PC-3 (cell line): ENCODE measurements around the gene LMO7. TPM values are rescaled to one million over a fixed set of nuclear protein-coding genes. Genes with fewer than 3 reads are reported as not detected.

Source experiments
- ATAC-seq: fragments of 200-7000 bp; cut with Tn5 transposase; 2 replicates; pipeline ENCODE4 v1.9.1; 2020; ENCODE audit warnings: mild to moderate bottlenecking, moderate library complexity
- BruUV-seq: library from RNA; stranded (reverse); fragments of 400-500 nt; replicated peaks from 2 replicates; lab custom pipeline; 2021; lab: Mats Ljungman, UMichigan
- CTCF ChIA-PET: fragments of 300-600 bp; sonication (Branson Sonifier 250); formaldehyde crosslinking; loops from one replicate; lab custom pipeline; 2022; ENCODE audit warnings: antibody characterized with exemption; lab: Charles Lee
- POLR2A ChIA-PET: fragments of 300-600 bp; sonication (Branson Sonifier 250); formaldehyde crosslinking; loops from one replicate; lab custom pipeline; 2022; ENCODE audit warnings: antibody characterized with exemption; ENCODE audit not compliant: unreplicated experiment; lab: Charles Lee
- DNase-seq: peaks from one replicate; pipeline ENCODE4 v3.0.0-alpha.2; 2015
- H2AFZ ChIP-seq: fragments of 300-600 bp; sonication (generic); 2 replicates; pipeline ENCODE4 v1.6.0; 2016; ENCODE audit warnings: antibody characterized with exemption, low read length
- H3F3A ChIP-seq: fragments of 300-600 bp; sonication (generic); one replicate; pipeline ENCODE4 v1.6.0; 2017; ENCODE audit warnings: antibody characterized with exemption, low read length, control low read depth, mild to moderate bottlenecking; ENCODE audit not compliant: unreplicated experiment
- H3K27ac ChIP-seq: fragments of 300-600 bp; sonication (generic); 2 replicates; pipeline ENCODE4 v1.5.1; 2016; ENCODE audit warnings: mild to moderate bottlenecking, low read length
- H3K27me3 ChIP-seq: fragments of 300-600 bp; sonication (generic); 2 replicates; pipeline ENCODE4 v1.6.1; 2016; ENCODE audit warnings: low read length, mixed read lengths
- H3K36me3 ChIP-seq: fragments of 300-600 bp; sonication (generic); 2 replicates; pipeline ENCODE4 v1.6.1; 2016; ENCODE audit warnings: low read depth, mixed run types, low read length, mixed read lengths
- H3K4me1 ChIP-seq: fragments of 300-600 bp; sonication (generic); 2 replicates; pipeline ENCODE4 v1.5.1; 2016; ENCODE audit warnings: low read length; ENCODE audit not compliant: insufficient read depth
- H3K4me2 ChIP-seq: fragments of 300-600 bp; sonication (generic); 2 replicates; pipeline ENCODE4 v1.6.0; 2016; ENCODE audit warnings: low read length
- H3K4me3 ChIP-seq: fragments of 300-600 bp; sonication (generic); 2 replicates; pipeline ENCODE4 v1.5.1; 2016; ENCODE audit warnings: mild to moderate bottlenecking, low read length, mixed read lengths
- H3K79me2 ChIP-seq: fragments of 300-600 bp; sonication (generic); 2 replicates; pipeline ENCODE4 v1.6.1; 2017; ENCODE audit warnings: low read length, mixed read lengths
- H3K9ac ChIP-seq: fragments of 300-600 bp; sonication (generic); 2 replicates; pipeline ENCODE4 v1.6.0; 2016; ENCODE audit warnings: mild to moderate bottlenecking, low read length
- H3K9me2 ChIP-seq: fragments of 300-600 bp; sonication (generic); replicated peaks from 2 replicates; pipeline ENCODE4 v1.6.1; 2016; ENCODE audit warnings: mixed run types, low read length, mixed read lengths
- H3K9me3 ChIP-seq: fragments of 300-600 bp; sonication (generic); 2 replicates; pipeline ENCODE4 v1.6.1; 2016; ENCODE audit warnings: low read length, mixed read lengths
- H4K20me1 ChIP-seq: fragments of 300-600 bp; sonication (generic); 2 replicates; pipeline ENCODE4 v1.6.1; 2016; ENCODE audit warnings: low read length, mixed read lengths
- CTCF ChIP-seq: fragments of 300-600 bp; sonication (generic); conservative IDR thresholded peaks from 2 replicates; pipeline ENCODE4 v1.5.1; 2017; ENCODE audit warnings: antibody characterized with exemption, low read depth, mild to moderate bottlenecking, low read length
- EZH2 ChIP-seq: fragments of 300-600 bp; sonication (generic); IDR thresholded peaks from one replicate; pipeline ENCODE4 v1.6.1; 2017; ENCODE audit warnings: antibody characterized with exemption, mild to moderate bottlenecking, low read length; ENCODE audit not compliant: unreplicated experiment
- EZH2phosphoT487 ChIP-seq: fragments of 300-600 bp; sonication (generic); IDR thresholded peaks from 2 replicates; pipeline ENCODE4 v1.6.1; 2018; ENCODE audit warnings: mild to moderate bottlenecking, antibody characterized with exemption, low read length, borderline replicate concordance
- intact Hi-C: fragments of 100-400 bp; cut with micrococcal nuclease; formaldehyde crosslinking; loops from 2 replicates; pipeline ENCODE4 v1.9.0; 2023
- total RNA-seq: library from RNA; depleted of rRNA; stranded (reverse); fragments of >200 nt; gene quantifications from 2 replicates; pipeline ENCODE4 v1.2.3, GENCODE V29; 2014

LMO7 gene
- total RNA-seq, 1 experiment from 2014 or later, result 83.6 TPM

GRCh38 chr13:75843074-75843473, 206.9 kb downstream of the LMO7 start:
- ATAC-seq (no peak), DNase-seq (no peak)
- POLR2A ChIA-PET, result no interaction called here
- no TSS peak for BruUV-seq
- Histone ChIP-seq H3K9me3 (no peaks in the 10 kb centered on the region), H3K79me2 (no peaks in the 10 kb centered on the region), H3K9ac (no peak overlapping the region), H3K36me3 (peaks cover 17% of the 10 kb centered on the region), H2AFZ (no peak overlapping the region), H3K27ac (no peak overlapping the region), H3K4me3 (no peak overlapping the region), H3K27me3 (no peaks in the 10 kb centered on the region), H3K9me2 (no peaks in the 10 kb centered on the region), H3F3A (no peaks in the 10 kb centered on the region), H3K4me1 (no peaks in the 10 kb centered on the region), H4K20me1 (no peaks in the 10 kb centered on the region), H3K4me2 (no peak overlapping the region)
- intact Hi-C loops, result no loop called here
- no peak for TF ChIP-seq EZH2
- TF ChIP-seq EZH2phosphoT487, result no peak
- no peak for TF ChIP-seq CTCF
- CTCF ChIA-PET, result no interaction called here

GRCh38 chr13:75843991-75844390, 207.9 kb downstream of the LMO7 start:
- Histone ChIP-seq H4K20me1 (no peaks in the 10 kb centered on the region), H3K27me3 (no peaks in the 10 kb centered on the region), H3K36me3 (peaks cover 18% of the 10 kb centered on the region), H3F3A (no peaks in the 10 kb centered on the region), H3K9me3 (no peaks in the 10 kb centered on the region), H2AFZ (no peak overlapping the region), H3K27ac (no peak overlapping the region), H3K4me3 (no peak overlapping the region), H3K4me1 (no peaks in the 10 kb centered on the region), H3K9me2 (no peaks in the 10 kb centered on the region), H3K9ac (no peak overlapping the region), H3K79me2 (no peaks in the 10 kb centered on the region), H3K4me2 (no peak overlapping the region)
- TF ChIP-seq CTCF (no peak), EZH2phosphoT487 (no peak), EZH2 (no peak)
- BruUV-seq, result no TSS peak
- DNase-seq, result no peak
- intact Hi-C loops, result no loop called here
- no peak for ATAC-seq
- ChIA-PET POLR2A (interaction anchor here (0.6 kb wide), 1 partner anchor 61 kb away, joined by 5 read pairs; no protein-coding TSS in a partner anchor), CTCF (no interaction called here)

- TF ChIP-seq EZH2phosphoT487 (no peak), CTCF (no peak), EZH2 (no peak)
- H3K27me3 ChIP-seq, result no peaks in the 10 kb centered on the region
- no peaks in the 10 kb centered on the region for H3F3A ChIP-seq
- no peaks in the 10 kb centered on the region for H3K9me3 ChIP-seq
- no peak overlapping the region for H3K27ac ChIP-seq
- intact Hi-C loops, result no loop called here
- H3K9ac ChIP-seq, result no peak overlapping the region
- no peaks in the 10 kb centered on the region for H3K79me2 ChIP-seq
- no peak overlapping the region for H3K4me2 ChIP-seq
- CTCF ChIA-PET, result no interaction called here
- H2AFZ ChIP-seq, result no peak overlapping the region
- POLR2A ChIA-PET, result no interaction called here
- no TSS peak for BruUV-seq
- no peaks in the 10 kb centered on the region for H3K4me1 ChIP-seq
- no peaks in the 10 kb centered on the region for H3K9me2 ChIP-seq
- H3K36me3 ChIP-seq, result peaks cover 19% of the 10 kb centered on the region
- no peak overlapping the region for H3K4me3 ChIP-seq
- no peaks in the 10 kb centered on the region for H4K20me1 ChIP-seq
- DNase-seq (no peak), ATAC-seq (no peak)
Observed at GRCh38 chr13:75847588-75847987, 211.5 kb downstream of the LMO7 start.
